Neural progenitor cell (in vitro differentiated cells): Measurements from ENCODE around the gene SIRPB2.

Experiments
- EZH2 ChIP-seq: fragments of 200-600 bp; sonication (generic); IDR thresholded peaks from 2 replicates; pipeline ENCODE4 v1.6.1; 2017; ENCODE audit warnings: antibody characterized with exemption, mild to moderate bottlenecking, moderate library complexity
- EZH2phosphoT487 ChIP-seq: fragments of 200-600 bp; sonication (generic); IDR thresholded peaks from 2 replicates; pipeline ENCODE4 v1.6.1; 2017; ENCODE audit warnings: antibody characterized with exemption
- TF ChIP-seq, protein P1 (sequence below): fragments of 200-600 bp; sonication (generic); IDR thresholded peaks from 2 replicates; pipeline ENCODE4 v1.5.1; 2017; ENCODE audit warnings: antibody characterized with exemption, mild to moderate bottlenecking

- TF ChIP-seq, protein P1, sequence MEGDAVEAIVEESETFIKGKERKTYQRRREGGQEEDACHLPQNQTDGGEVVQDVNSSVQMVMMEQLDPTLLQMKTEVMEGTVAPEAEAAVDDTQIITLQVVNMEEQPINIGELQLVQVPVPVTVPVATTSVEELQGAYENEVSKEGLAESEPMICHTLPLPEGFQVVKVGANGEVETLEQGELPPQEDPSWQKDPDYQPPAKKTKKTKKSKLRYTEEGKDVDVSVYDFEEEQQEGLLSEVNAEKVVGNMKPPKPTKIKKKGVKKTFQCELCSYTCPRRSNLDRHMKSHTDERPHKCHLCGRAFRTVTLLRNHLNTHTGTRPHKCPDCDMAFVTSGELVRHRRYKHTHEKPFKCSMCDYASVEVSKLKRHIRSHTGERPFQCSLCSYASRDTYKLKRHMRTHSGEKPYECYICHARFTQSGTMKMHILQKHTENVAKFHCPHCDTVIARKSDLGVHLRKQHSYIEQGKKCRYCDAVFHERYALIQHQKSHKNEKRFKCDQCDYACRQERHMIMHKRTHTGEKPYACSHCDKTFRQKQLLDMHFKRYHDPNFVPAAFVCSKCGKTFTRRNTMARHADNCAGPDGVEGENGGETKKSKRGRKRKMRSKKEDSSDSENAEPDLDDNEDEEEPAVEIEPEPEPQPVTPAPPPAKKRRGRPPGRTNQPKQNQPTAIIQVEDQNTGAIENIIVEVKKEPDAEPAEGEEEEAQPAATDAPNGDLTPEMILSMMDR = no peak
- no peak for TF ChIP-seq EZH2phosphoT487
- no peak for TF ChIP-seq EZH2
Measured at GRCh38 chr20:1473246-1474220, 17.7 kb downstream of the SIRPB2 start.
